ENCODE results near the gene OGFOD2. TPM values are rescaled to one million over a fixed set of nuclear protein-coding genes. Genes with fewer than 3 reads are reported as not detected.

The OGFOD2 gene
- total and polyA plus RNA-seq, 3 donors from 2014 or later, result 35.0 to 56.5 (median 47.2) TPM

- intact Hi-C loops (cut with DNase I; ENCODE audit: low total_unique reads), result loop anchor here (10.0 kb wide), 1 partner anchor 156 kb away; no protein-coding TSS in a partner anchor
- TF ChIP-seq POLR2A (IDR thresholded peaks at IDR 0.05), result no peak
- H3K36me3 ChIP-seq (ENCODE audit: low read depth, missing control alignments), result no peaks in the 10 kb centered on the region
These were observed 13.7 kb downstream of the OGFOD2 start for GRCh38 chr12:122988612-122989212.

DNA sequence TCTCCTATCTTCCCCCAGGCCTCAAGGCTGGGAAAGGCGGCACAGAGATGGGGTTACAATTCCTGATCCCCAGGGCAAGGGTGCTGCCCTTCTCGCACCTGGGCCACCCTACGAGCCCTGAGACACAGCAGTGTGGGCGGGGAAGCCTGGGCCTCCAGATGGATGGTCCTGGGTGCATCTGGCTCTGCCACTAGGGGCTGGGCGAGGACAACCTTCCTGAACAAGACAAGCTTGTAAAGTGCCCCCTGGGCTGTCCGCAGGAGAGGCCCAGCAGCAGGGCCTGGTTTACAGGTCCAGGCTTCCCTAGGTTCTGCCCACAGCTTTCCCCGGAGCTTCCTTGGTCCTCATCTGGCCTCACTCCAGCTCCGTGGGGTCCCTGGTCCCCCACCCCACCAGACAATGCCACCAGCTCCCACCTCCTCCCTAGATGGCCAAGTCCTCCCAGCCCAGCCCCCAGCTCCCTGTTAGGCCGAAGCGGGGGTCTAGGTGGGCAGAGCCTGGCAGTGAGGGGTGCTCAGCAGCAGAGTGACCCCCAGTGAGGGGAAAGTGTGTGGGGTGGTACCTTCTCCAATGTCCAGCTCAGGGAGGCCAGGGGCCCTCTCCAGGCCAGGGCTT is 14.3 kb downstream of the OGFOD2 start:
- DNase-seq, result no peak
- H3K27ac ChIP-seq, result no peak overlapping the region
- no peak overlapping the region for H3K4me3 ChIP-seq
- no peaks in the 10 kb centered on the region for H3K27me3 ChIP-seq
- TF ChIP-seq POLR2A (IDR thresholded peaks at IDR 0.05), result no peak
- TF ChIP-seq, protein P1, sequence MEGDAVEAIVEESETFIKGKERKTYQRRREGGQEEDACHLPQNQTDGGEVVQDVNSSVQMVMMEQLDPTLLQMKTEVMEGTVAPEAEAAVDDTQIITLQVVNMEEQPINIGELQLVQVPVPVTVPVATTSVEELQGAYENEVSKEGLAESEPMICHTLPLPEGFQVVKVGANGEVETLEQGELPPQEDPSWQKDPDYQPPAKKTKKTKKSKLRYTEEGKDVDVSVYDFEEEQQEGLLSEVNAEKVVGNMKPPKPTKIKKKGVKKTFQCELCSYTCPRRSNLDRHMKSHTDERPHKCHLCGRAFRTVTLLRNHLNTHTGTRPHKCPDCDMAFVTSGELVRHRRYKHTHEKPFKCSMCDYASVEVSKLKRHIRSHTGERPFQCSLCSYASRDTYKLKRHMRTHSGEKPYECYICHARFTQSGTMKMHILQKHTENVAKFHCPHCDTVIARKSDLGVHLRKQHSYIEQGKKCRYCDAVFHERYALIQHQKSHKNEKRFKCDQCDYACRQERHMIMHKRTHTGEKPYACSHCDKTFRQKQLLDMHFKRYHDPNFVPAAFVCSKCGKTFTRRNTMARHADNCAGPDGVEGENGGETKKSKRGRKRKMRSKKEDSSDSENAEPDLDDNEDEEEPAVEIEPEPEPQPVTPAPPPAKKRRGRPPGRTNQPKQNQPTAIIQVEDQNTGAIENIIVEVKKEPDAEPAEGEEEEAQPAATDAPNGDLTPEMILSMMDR (IDR thresholded peaks at IDR 0.05), result no peak
- H3K9me3 ChIP-seq, result no peaks in the 10 kb centered on the region
- no peaks in the 10 kb centered on the region for H3K36me3 ChIP-seq (ENCODE audit: low read depth, missing control alignments)
- WGBS, 2 donors, result 83 to 95% methylated on average over 9 to 10 of the region's 10 CpGs
- intact Hi-C loops (cut with DNase I; ENCODE audit: low total_unique reads), result loop anchor here (10.0 kb wide), 1 partner anchor 155 kb away; no protein-coding TSS in a partner anchor
- H3K4me1 ChIP-seq, result peaks cover 17% of the 10 kb centered on the region

More at GRCh38 chr12:122988612-122989212, 13.7 kb downstream of the OGFOD2 start:
- DNase-seq, result no peak
- H3K4me3 ChIP-seq, result no peak overlapping the region
- peaks cover 23% of the 10 kb centered on the region for H3K4me1 ChIP-seq
- no peaks in the 10 kb centered on the region for H3K9me3 ChIP-seq
- H3K27me3 ChIP-seq, result no peaks in the 10 kb centered on the region
- WGBS, 2 donors, result 86% methylated on average over 21 of the region's 21 CpGs; no CpG with 5 or more reads in 1 of the 2 donors
- H3K27ac ChIP-seq, result no peak overlapping the region

DNA sequence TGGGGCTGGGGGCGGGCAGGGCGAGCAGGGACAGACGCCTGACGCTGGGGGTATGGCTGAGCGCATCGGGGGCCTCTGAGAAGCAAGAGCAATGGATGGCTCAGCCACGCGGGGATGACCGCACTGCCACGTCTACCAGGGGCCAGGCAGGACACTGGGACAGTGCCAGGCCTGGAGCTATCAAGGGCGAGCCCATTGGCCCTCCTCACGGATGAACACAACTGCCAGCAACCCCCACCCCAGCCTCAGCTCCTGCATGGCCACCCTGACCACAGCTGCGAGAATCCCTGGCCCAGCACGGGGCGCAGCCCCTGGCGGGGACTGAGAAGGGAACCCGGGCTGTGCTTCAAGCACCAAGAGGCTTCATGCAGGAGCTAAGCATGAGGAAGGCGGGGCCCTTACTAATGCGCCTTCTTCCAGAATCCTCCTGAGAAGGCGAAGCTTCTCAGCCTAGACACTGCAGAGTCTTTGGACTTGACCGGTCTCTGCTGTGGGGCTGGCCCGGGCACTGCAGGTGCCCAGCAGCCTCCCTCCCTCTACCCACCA is 14.9 kb downstream of the OGFOD2 start:
- TF ChIP-seq, protein P1 (IDR thresholded peaks at IDR 0.05), result no peak
- no peak for TF ChIP-seq POLR2A (IDR thresholded peaks at IDR 0.05)
- no peak overlapping the region for H3K4me3 ChIP-seq
- DNase-seq, result no peak
- no peaks in the 10 kb centered on the region for H3K9me3 ChIP-seq
- WGBS, 2 donors, result 83 to 95% methylated on average over 13 to 20 of the region's 22 CpGs
- H3K27ac ChIP-seq, result no peak overlapping the region
- no peaks in the 10 kb centered on the region for H3K36me3 ChIP-seq (ENCODE audit: low read depth, missing control alignments)
- intact Hi-C loops (cut with DNase I; ENCODE audit: low total_unique reads), result loop anchor here (10.0 kb wide), 1 partner anchor 155 kb away; no protein-coding TSS in a partner anchor
- H3K27me3 ChIP-seq, result no peaks in the 10 kb centered on the region
- H3K4me1 ChIP-seq, result peaks cover 10% of the 10 kb centered on the region

DNA sequence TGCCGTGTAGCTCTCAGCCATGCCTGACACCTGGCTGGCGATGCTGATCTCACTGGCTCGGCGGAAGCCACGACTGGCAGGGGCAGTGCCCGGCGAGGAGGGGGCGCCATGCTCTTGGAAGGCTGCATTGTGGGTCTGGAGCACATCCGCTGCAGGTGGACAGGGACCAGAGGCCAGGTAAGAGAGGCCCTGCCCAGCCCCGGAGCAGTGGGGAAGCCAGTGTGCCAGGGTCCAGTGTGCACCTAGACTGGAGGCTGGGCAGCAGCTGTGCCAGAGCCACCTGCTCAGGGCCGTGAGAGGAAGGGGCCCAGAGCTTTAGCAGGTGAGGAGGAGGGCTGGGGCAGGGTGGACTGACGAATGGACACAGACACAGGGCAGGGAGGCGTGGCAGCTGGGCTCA is 15.5 kb downstream of the OGFOD2 start:
- no peak for DNase-seq
- Histone ChIP-seq H3K9me3 (no peaks in the 10 kb centered on the region), H3K27me3 (no peaks in the 10 kb centered on the region), H3K27ac (no peak overlapping the region), H3K36me3 (ENCODE audit: low read depth, missing control alignments) (no peaks in the 10 kb centered on the region), H3K4me3 (no peak overlapping the region), H3K4me1 (peaks cover 5% of the 10 kb centered on the region)
- intact Hi-C loops (cut with DNase I; ENCODE audit: low total_unique reads), result no loop called here
- TF ChIP-seq, protein P1 (IDR thresholded peaks at IDR 0.05), result no peak
- no peak for TF ChIP-seq POLR2A (IDR thresholded peaks at IDR 0.05)
- 88 to 95% methylated on average over 6 to 11 of the region's 13 CpGs for WGBS, 2 donors

GRCh38 chr12:122990961-122991622 is 16.0 kb downstream of the OGFOD2 start:
- Histone ChIP-seq H3K27me3 (no peaks in the 10 kb centered on the region), H3K27ac (no peak overlapping the region), H3K4me3 (no peak overlapping the region), H3K9me3 (no peaks in the 10 kb centered on the region), H3K36me3 (ENCODE audit: low read depth, missing control alignments) (no peaks in the 10 kb centered on the region), H3K4me1 (peaks cover 6% of the 10 kb centered on the region)
- DNase-seq, result no peak
- intact Hi-C loops (cut with DNase I; ENCODE audit: low total_unique reads), result no loop called here
- WGBS, 2 donors, result 86 to 95% methylated on average over 3 to 13 of the region's 13 CpGs
- TF ChIP-seq, protein P1 (IDR thresholded peaks at IDR 0.05), result no peak
- no peak for TF ChIP-seq POLR2A (IDR thresholded peaks at IDR 0.05)
